ENCODE results near the gene NTNG2.
"Not testable (repeated sequence)": the region's sequence is repeated elsewhere in the genome, so short reads cannot be mapped to it uniquely, and the experiment has no call there.

The NTNG2 gene

DNA sequence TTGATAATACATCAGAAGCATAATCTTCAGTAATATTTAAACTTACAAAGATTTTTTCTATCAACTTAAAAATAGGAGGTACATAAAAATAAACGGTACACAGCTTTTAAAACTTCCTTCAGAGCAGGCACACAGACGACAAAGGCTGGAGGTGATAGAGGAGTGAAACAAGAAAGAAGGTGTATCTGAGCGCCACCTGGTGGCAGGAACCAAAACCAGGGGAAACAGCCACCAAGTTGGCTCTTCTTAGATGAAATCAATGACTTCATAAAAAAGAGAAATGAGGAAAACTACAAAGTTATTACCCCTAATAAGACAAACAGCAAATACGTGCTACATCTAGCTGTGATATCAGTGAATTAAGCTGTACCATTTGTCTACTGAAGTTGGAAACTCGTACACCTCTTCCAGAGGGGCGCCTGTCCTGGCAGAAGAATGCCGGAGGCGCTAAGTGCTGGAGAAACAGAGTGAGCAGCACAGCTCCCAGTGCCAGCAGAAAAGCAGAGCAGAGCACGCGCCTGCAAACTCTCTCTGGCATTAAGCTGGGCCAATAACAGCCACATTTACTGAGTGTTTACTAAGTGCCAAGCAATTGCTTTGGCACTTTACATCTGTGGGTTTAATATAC lies 107.0 kb downstream of the NTNG2 start:
- no peak for DNase-seq

GRCh38 chr9:132269704-132270516 lies 108.1 kb downstream of the NTNG2 start:
- not testable (repeated sequence) for DNase-seq

- DNase-seq: no peak
Observed at GRCh38 chr9:132274861-132275260, 113.0 kb downstream of the NTNG2 start.

- DNase-seq: no peak
Observed at GRCh38 chr9:132283165-132283564, 121.3 kb downstream of the NTNG2 start.

- no peak for DNase-seq
Observed at GRCh38 chr9:132283863-132284262, 122.0 kb downstream of the NTNG2 start.

DNA sequence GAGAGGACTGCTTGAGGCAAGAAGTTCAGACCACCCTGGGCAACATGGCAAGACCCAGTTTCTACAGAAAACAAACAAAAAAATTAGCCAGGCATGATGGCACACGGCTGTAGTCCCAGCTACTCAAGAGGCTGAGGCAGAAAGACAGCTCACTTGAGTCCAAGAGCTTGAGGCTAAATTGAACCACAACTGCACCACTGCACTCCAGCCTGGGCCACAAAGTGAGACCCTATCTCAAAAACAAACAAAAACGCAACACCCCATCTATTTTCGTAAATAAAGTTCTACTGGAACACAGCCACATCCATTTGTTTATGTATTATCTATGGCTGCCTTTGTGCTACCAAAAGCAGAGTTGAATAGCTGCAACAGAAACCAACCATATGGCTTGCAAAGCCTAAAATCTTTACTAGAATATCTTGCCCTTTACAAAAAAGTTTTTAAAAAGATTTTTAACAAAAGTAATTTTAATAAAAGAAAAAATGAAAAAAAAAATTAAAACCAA lies 125.5 kb downstream of the NTNG2 start:
- DNase-seq: no peak

- DNase-seq: no peak
Observed at GRCh38 chr9:132288361-132288760, 126.5 kb downstream of the NTNG2 start.

GRCh38 chr9:132288966-132289365 lies 127.1 kb downstream of the NTNG2 start:
- DNase-seq: no peak

GRCh38 chr9:132293145-132293721 lies 131.4 kb downstream of the NTNG2 start:
- no peak for DNase-seq
